WTC11 (cell line): ENCODE results near the gene GRK3. TPM values are rescaled to one million over a fixed set of nuclear protein-coding genes. Genes with fewer than 3 reads are reported as not detected.

Experiments used
- ATAC-seq: fragments of 200-7000 bp; cut with Tn5 transposase; 2 replicates; pipeline ENCODE4 v1.10.0; 2021; ENCODE audit warnings: mild to moderate bottlenecking, moderate library complexity
- CTCF ChIA-PET: fragments of 300-600 bp; sonication (Branson Sonifier 250); formaldehyde crosslinking; loops from one replicate; lab custom pipeline; 2021; ENCODE audit warnings: antibody characterized with exemption; lab: Charles Lee
- POLR2A ChIA-PET: fragments of 350-600 bp; sonication (Branson Sonifier 250); formaldehyde crosslinking; loops from one replicate; lab custom pipeline; 2021; ENCODE audit warnings: antibody characterized with exemption; lab: Charles Lee
- DNase-seq: peaks from one replicate; pipeline ENCODE4 v3.0.0; 2021; ENCODE audit warnings: low spot score
- H3K27ac Mint-ChIP-seq: 2 replicates; pipeline ENCODE4 v1.8.0; 2021; ENCODE audit warnings: mixed read lengths
- H3K27me3 Mint-ChIP-seq: 2 replicates; pipeline ENCODE4 v1.8.0; 2021; ENCODE audit warnings: low read depth, mild to moderate bottlenecking, moderate library complexity, mixed read lengths
- H3K36me3 Mint-ChIP-seq: 2 replicates; pipeline ENCODE4 v1.8.0; 2021; ENCODE audit warnings: mixed read lengths
- H3K4me1 Mint-ChIP-seq: 2 replicates; pipeline ENCODE4 v1.8.0; 2022; ENCODE audit warnings: mixed read lengths
- H3K4me3 Mint-ChIP-seq: 2 replicates; pipeline ENCODE4 v1.8.0; 2021; ENCODE audit warnings: mild to moderate bottlenecking, moderate library complexity, mixed read lengths
- H3K9me3 Mint-ChIP-seq: 2 replicates; pipeline ENCODE4 v1.8.0; 2021; ENCODE audit warnings: mixed read lengths
- CREB1 ChIP-seq: sonication (generic); formaldehyde crosslinking; IDR thresholded peaks from 2 replicates; pipeline ENCODE4 v1.8.0; 2023; ENCODE audit warnings: mild to moderate bottlenecking, missing genetic modification reagents
- EMX1 ChIP-seq: fragments of 250-450 bp; sonication (Bioruptor Pico); IDR thresholded peaks from 2 replicates; pipeline ENCODE4 v1.8.0; 2021; ENCODE audit warnings: mild to moderate bottlenecking
- GRHL2 ChIP-seq: fragments of 250-450 bp; sonication (Bioruptor Pico); IDR thresholded peaks from 2 replicates; pipeline ENCODE4 v1.8.0; 2022; ENCODE audit warnings: mild to moderate bottlenecking, moderate library complexity; ENCODE audit not compliant: insufficient replicate concordance, severe bottlenecking
- GTF2I ChIP-seq: fragments of 250-450 bp; sonication (Bioruptor Pico); conservative IDR thresholded peaks from 2 replicates; pipeline ENCODE4 v1.4.0; 2021; ENCODE audit warnings: mild to moderate bottlenecking
- IRF2 ChIP-seq: sonication (generic); formaldehyde crosslinking; IDR thresholded peaks from 2 replicates; pipeline ENCODE4 v1.8.0; 2022; ENCODE audit warnings: low read depth, missing genetic modification reagents, borderline replicate concordance
- KAT7 ChIP-seq: sonication (generic); formaldehyde crosslinking; IDR thresholded peaks from 2 replicates; pipeline ENCODE4 v1.8.1; 2023; ENCODE audit warnings: missing genetic modification reagents, mild to moderate bottlenecking, borderline replicate concordance
- ZNF121 ChIP-seq: sonication (generic); formaldehyde crosslinking; IDR thresholded peaks from 2 replicates; pipeline ENCODE4 v1.8.0; 2023; ENCODE audit warnings: missing genetic modification reagents
- ZNF263 ChIP-seq: sonication (generic); formaldehyde crosslinking; IDR thresholded peaks from 2 replicates; pipeline ENCODE4 v1.8.1; 2022; ENCODE audit warnings: low read depth, mild to moderate bottlenecking, moderate library complexity, missing genetic modification reagents
- ZNF317 ChIP-seq: sonication (generic); formaldehyde crosslinking; IDR thresholded peaks from 2 replicates; pipeline ENCODE4 v1.8.1; 2023; ENCODE audit warnings: low read depth, mild to moderate bottlenecking, moderate library complexity, missing genetic modification reagents, borderline replicate concordance
- total RNA-seq: library from RNA; stranded (reverse); gene quantifications from 3 replicates; pipeline ENCODE4 v1.2.3, GENCODE V29; 2021
- TF ChIP-seq, protein P1 (sequence below): fragments of 250-450 bp; sonication (Bioruptor Pico); conservative IDR thresholded peaks from 2 replicates; pipeline ENCODE4 v1.9.0; 2021; ENCODE audit warnings: mild to moderate bottlenecking
- TF ChIP-seq, protein P2 (sequence below): sonication (generic); formaldehyde crosslinking; IDR thresholded peaks from 2 replicates; pipeline ENCODE4 v1.8.1; 2022; ENCODE audit warnings: missing genetic modification reagents, borderline replicate concordance
- TF ChIP-seq, protein P3 (sequence below): sonication (generic); formaldehyde crosslinking; IDR thresholded peaks from 2 replicates; pipeline ENCODE4 v1.8.1; 2022; ENCODE audit warnings: mild to moderate bottlenecking, moderate library complexity, missing genetic modification reagents
- TF ChIP-seq, protein P4 (sequence below): sonication (generic); formaldehyde crosslinking; IDR thresholded peaks from 2 replicates; pipeline ENCODE4 v1.8.0; 2022; ENCODE audit warnings: mild to moderate bottlenecking, missing genetic modification reagents
- TF ChIP-seq, protein P5 (sequence below): sonication (generic); formaldehyde crosslinking; IDR thresholded peaks from 2 replicates; pipeline ENCODE4 v1.8.0; 2022; ENCODE audit warnings: missing genetic modification reagents
- TF ChIP-seq, protein P6 (sequence below): sonication (generic); formaldehyde crosslinking; IDR thresholded peaks from 2 replicates; pipeline ENCODE4 v1.8.0; 2023; ENCODE audit warnings: mild to moderate bottlenecking, missing genetic modification reagents
- TF ChIP-seq, protein P7 (sequence below): sonication (generic); formaldehyde crosslinking; IDR thresholded peaks from 2 replicates; pipeline ENCODE4 v1.8.0; 2023; ENCODE audit warnings: missing genetic modification reagents

GRK3 gene
- total RNA-seq, 1 experiment from 2014 or later: 27.1 TPM

DNA sequence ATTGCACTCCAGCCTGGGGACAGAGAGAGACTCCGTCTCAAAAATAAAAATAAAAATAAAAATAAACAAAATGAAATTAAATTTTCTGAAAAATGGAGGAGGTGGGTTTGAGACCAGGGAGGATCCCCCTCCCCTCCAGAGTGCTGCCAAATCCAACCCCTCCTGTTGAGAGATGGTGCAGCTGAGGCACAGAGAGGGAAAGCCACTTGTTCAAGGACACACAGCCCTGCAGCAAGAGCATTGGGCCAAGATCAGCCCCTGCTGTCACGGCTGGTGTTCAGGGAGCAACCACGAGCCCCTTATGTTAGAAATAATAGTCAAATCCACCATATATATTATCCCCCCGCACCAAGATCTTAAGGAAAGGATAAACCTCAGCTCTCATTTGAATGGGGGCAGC, 180.2 kb downstream of the GRK3 start:
- Mint-ChIP-seq H3K4me3 (no peak overlapping the region), H3K27ac (no peak overlapping the region), H3K9me3 (peaks cover 3% of the 10 kb centered on the region; the same call in 1 of the 2 replicates), H3K4me1 (peaks cover 3% of the 10 kb centered on the region; the same call in 1 of the 2 replicates), H3K27me3 (no peaks in the 10 kb centered on the region), H3K36me3 (no peaks in the 10 kb centered on the region)
- ATAC-seq (no peak), DNase-seq (no peak)
- TF ChIP-seq ZNF121 (CRISPR knock-in tag) (no peak), KAT7 (CRISPR knock-in tag) (no peak), GRHL2 (no peak), ZNF263 (no peak), CREB1 (no peak), EMX1 (CRISPR knock-in tag) (no peak)
- TF ChIP-seq, protein P1, sequence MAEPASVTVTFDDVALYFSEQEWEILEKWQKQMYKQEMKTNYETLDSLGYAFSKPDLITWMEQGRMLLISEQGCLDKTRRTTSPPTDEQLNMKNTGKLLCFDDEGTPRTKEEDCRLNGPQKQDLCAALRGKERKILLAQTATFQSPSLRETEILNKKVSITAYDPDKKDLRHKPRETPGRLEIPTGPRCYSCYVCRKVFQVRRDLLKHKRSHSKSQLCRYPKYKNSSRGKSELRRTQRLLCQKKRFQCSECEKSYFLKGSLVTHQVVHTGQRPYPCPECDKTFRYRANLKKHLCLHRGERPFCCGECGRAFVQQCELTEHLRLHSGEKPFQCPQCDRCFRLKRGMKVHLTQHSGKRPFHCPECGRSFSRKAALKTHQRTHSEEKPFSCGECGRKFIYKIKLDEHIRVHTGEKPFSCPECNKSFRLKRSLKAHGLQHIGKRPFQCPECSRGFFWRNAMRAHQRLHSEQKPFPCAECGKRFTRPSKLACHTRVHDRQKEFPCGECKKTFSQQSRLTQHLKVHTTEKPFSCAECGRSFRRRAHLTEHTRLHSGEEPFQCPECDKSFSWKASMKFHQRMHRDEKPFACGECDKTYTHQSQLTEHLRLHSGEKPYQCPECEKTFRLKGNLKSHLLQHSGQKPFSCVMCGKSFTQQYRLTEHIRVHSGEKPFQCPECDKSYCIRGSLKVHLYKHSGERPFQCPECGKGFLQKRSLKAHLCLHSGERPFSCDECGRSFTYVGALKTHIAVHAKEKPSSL: no peak
- TF ChIP-seq, protein P2, sequence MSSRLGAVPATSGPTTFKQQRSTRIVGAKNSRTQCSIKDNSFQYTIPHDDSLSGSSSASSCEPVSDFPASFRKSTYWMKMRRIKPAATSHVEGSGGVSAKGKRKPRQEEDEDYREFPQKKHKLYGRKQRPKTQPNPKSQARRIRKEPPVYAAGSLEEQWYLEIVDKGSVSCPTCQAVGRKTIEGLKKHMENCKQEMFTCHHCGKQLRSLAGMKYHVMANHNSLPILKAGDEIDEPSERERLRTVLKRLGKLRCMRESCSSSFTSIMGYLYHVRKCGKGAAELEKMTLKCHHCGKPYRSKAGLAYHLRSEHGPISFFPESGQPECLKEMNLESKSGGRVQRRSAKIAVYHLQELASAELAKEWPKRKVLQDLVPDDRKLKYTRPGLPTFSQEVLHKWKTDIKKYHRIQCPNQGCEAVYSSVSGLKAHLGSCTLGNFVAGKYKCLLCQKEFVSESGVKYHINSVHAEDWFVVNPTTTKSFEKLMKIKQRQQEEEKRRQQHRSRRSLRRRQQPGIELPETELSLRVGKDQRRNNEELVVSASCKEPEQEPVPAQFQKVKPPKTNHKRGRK (CRISPR knock-in tag): no peak
- TF ChIP-seq, protein P3, sequence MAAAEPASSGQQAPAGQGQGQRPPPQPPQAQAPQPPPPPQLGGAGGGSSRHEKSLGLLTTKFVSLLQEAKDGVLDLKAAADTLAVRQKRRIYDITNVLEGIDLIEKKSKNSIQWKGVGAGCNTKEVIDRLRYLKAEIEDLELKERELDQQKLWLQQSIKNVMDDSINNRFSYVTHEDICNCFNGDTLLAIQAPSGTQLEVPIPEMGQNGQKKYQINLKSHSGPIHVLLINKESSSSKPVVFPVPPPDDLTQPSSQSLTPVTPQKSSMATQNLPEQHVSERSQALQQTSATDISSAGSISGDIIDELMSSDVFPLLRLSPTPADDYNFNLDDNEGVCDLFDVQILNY (CRISPR knock-in tag): no peak
- TF ChIP-seq, protein P4, sequence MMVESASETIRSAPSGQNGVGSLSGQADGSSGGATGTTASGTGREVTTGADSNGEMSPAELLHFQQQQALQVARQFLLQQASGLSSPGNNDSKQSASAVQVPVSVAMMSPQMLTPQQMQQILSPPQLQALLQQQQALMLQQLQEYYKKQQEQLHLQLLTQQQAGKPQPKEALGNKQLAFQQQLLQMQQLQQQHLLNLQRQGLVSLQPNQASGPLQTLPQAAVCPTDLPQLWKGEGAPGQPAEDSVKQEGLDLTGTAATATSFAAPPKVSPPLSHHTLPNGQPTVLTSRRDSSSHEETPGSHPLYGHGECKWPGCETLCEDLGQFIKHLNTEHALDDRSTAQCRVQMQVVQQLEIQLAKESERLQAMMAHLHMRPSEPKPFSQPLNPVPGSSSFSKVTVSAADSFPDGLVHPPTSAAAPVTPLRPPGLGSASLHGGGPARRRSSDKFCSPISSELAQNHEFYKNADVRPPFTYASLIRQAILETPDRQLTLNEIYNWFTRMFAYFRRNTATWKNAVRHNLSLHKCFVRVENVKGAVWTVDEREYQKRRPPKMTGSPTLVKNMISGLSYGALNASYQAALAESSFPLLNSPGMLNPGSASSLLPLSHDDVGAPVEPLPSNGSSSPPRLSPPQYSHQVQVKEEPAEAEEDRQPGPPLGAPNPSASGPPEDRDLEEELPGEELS (CRISPR knock-in tag): no peak
- TF ChIP-seq, protein P5, sequence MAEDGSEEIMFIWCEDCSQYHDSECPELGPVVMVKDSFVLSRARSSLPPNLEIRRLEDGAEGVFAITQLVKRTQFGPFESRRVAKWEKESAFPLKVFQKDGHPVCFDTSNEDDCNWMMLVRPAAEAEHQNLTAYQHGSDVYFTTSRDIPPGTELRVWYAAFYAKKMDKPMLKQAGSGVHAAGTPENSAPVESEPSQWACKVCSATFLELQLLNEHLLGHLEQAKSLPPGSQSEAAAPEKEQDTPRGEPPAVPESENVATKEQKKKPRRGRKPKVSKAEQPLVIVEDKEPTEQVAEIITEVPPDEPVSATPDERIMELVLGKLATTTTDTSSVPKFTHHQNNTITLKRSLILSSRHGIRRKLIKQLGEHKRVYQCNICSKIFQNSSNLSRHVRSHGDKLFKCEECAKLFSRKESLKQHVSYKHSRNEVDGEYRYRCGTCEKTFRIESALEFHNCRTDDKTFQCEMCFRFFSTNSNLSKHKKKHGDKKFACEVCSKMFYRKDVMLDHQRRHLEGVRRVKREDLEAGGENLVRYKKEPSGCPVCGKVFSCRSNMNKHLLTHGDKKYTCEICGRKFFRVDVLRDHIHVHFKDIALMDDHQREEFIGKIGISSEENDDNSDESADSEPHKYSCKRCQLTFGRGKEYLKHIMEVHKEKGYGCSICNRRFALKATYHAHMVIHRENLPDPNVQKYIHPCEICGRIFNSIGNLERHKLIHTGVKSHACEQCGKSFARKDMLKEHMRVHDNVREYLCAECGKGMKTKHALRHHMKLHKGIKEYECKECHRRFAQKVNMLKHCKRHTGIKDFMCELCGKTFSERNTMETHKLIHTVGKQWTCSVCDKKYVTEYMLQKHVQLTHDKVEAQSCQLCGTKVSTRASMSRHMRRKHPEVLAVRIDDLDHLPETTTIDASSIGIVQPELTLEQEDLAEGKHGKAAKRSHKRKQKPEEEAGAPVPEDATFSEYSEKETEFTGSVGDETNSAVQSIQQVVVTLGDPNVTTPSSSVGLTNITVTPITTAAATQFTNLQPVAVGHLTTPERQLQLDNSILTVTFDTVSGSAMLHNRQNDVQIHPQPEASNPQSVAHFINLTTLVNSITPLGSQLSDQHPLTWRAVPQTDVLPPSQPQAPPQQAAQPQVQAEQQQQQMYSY: no peak
- ChIA-PET POLR2A (no interaction called here), CTCF (interaction anchor here (1.0 to 1.3 kb wide), 2 partner anchors 28 to 201 kb away, joined by 3 to 4 read pairs; no protein-coding TSS in a partner anchor)

DNA sequence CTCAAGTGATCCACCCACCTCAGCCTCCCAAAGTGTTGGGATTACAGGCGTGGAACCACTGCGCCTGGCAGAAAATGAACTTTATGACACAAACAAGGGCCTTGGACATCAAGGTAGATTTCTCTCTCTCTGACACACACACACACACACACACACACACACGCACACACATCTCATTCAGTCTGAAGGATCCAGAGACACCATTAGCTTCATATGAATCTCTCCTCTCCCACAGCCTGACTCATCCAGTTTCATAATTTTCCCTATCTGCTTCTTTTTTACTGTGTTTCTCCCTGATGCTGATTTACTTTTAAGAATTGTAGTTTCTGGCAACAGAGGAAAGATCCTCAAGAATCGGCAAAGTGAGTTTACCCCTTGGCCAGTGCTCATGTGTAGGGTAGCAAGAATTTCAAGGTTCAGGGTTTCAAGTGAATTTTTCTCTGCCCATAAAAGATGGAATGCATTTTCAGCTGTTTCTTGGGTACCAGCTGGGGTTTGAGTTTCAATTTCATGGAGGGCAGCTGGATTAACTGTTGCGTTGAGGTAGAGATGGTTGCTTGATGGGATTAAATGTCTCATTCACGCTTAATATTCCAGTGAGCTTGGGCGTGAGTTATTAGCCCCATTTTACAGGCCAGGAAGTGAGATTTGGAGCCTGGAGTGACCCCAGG, 181.0 kb downstream of the GRK3 start:
- CTCF ChIA-PET: interaction anchor here (1.0 to 1.3 kb wide), 2 partner anchors 27 to 201 kb away, joined by 3 to 4 read pairs; no protein-coding TSS in a partner anchor
- Mint-ChIP-seq H3K4me1 (peaks cover 3% of the 10 kb centered on the region; the same call in 1 of the 2 replicates), H3K9me3 (no peaks in the 10 kb centered on the region), H3K27ac (no peak overlapping the region), H3K27me3 (no peaks in the 10 kb centered on the region), H3K4me3 (no peak overlapping the region), H3K36me3 (no peaks in the 10 kb centered on the region)
- POLR2A ChIA-PET: interaction anchor here (0.5 kb wide), 1 partner anchor 241 kb away, joined by 4 read pairs; no protein-coding TSS in a partner anchor
- ATAC-seq: no peak
- DNase-seq: no peak
- TF ChIP-seq, protein P6, sequence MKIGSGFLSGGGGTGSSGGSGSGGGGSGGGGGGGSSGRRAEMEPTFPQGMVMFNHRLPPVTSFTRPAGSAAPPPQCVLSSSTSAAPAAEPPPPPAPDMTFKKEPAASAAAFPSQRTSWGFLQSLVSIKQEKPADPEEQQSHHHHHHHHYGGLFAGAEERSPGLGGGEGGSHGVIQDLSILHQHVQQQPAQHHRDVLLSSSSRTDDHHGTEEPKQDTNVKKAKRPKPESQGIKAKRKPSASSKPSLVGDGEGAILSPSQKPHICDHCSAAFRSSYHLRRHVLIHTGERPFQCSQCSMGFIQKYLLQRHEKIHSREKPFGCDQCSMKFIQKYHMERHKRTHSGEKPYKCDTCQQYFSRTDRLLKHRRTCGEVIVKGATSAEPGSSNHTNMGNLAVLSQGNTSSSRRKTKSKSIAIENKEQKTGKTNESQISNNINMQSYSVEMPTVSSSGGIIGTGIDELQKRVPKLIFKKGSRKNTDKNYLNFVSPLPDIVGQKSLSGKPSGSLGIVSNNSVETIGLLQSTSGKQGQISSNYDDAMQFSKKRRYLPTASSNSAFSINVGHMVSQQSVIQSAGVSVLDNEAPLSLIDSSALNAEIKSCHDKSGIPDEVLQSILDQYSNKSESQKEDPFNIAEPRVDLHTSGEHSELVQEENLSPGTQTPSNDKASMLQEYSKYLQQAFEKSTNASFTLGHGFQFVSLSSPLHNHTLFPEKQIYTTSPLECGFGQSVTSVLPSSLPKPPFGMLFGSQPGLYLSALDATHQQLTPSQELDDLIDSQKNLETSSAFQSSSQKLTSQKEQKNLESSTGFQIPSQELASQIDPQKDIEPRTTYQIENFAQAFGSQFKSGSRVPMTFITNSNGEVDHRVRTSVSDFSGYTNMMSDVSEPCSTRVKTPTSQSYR: no peak
- TF ChIP-seq GTF2I (no peak), IRF2 (no peak), ZNF317 (CRISPR knock-in tag) (no peak)
- TF ChIP-seq, protein P7, sequence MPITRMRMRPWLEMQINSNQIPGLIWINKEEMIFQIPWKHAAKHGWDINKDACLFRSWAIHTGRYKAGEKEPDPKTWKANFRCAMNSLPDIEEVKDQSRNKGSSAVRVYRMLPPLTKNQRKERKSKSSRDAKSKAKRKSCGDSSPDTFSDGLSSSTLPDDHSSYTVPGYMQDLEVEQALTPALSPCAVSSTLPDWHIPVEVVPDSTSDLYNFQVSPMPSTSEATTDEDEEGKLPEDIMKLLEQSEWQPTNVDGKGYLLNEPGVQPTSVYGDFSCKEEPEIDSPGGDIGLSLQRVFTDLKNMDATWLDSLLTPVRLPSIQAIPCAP (CRISPR knock-in tag): no peak
